Measurements from ENCODE around the gene TKFC. TPM values are rescaled to one million over a fixed set of nuclear protein-coding genes. Genes with fewer than 3 reads are reported as not detected.

The TKFC gene
- total RNA-seq, result 100 to 1,000 TPM in 8 of 9 donors, 10 to 100 TPM in 1; 66.9 to 603 (median 255) TPM
- polyA plus RNA-seq, result 100 to 1,000 TPM; 135 to 294 (median 198) TPM
- long read RNA-seq, donor 1, full-length matches to known transcripts, result 5 of 66 reads
- long read RNA-seq, donor 1, partial matches to known transcripts, result 29 of 66 reads
- long read RNA-seq, donor 1, other reads (novel, unspliced or antisense), result 32 of 66 reads
- long read RNA-seq, donor 2, full-length matches to known transcripts, result 6 of 6 reads
- long read RNA-seq, donor 2, partial matches to known transcripts, result 0 of 6 reads
- long read RNA-seq, donor 2, other reads (novel, unspliced or antisense), result 0 of 6 reads
- long read RNA-seq, donor 3, full-length matches to known transcripts, result 4 of 47 reads
- long read RNA-seq, donor 3, partial matches to known transcripts, result 20 of 47 reads
- long read RNA-seq, donor 3, other reads (novel, unspliced or antisense), result 23 of 47 reads
- long read RNA-seq, donor 4, full-length matches to known transcripts, result 15 of 510 reads
- long read RNA-seq, donor 4, partial matches to known transcripts, result 461 of 510 reads
- long read RNA-seq, donor 4, other reads (novel, unspliced or antisense), result 34 of 510 reads
- long read RNA-seq, donor 5, full-length matches to known transcripts, result 143 of 1,529 reads
- long read RNA-seq, donor 5, partial matches to known transcripts, result 1,287 of 1,529 reads
- long read RNA-seq, donor 5, other reads (novel, unspliced or antisense), result 99 of 1,529 reads
- long read RNA-seq, donor 6, full-length matches to known transcripts, result 16 of 113 reads
- long read RNA-seq, donor 6, partial matches to known transcripts, result 86 of 113 reads
- long read RNA-seq, donor 6, other reads (novel, unspliced or antisense), result 11 of 113 reads
- long read RNA-seq, donor 7, partial matches to known transcripts, result 9 of 14 reads
- long read RNA-seq, donor 7, other reads (novel, unspliced or antisense), result 5 of 14 reads
- long read RNA-seq, donor 8, full-length matches to known transcripts, result 8 of 23 reads
- long read RNA-seq, donor 8, partial matches to known transcripts, result 15 of 23 reads
- long read RNA-seq, donor 8, other reads (novel, unspliced or antisense), result 0 of 23 reads
- long read RNA-seq, donor 9, full-length matches to known transcripts, result 6 of 11 reads
- long read RNA-seq, donor 9, partial matches to known transcripts, result 5 of 11 reads
- long read RNA-seq, donor 9, other reads (novel, unspliced or antisense), result 0 of 11 reads
- long read RNA-seq, donor 10, full-length matches to known transcripts, result 3 of 3 reads
- long read RNA-seq, donor 10, partial matches to known transcripts, result 0 of 3 reads
- long read RNA-seq, donor 10, other reads (novel, unspliced or antisense), result 0 of 3 reads

- Histone ChIP-seq H3K4me1 (replicated peaks in 1 of 2) (peaks cover 60 to 75% of the 10 kb centered on the region in 2 donors), H3K4me3 (peak within 1 kb of the TSS; percentile 43 to 99 (median 80)), H3K27me3 (no peaks in the 10 kb centered on the region), H3K27ac (peak within 1 kb of the TSS; percentile 82 to 98 (median 92)), H3K9me3 (replicated peaks in 1 of 3) (no peaks in the 10 kb centered on the region), H3K36me3 (replicated peaks in 1 of 2) (peaks cover 0 to 21% of the 10 kb centered on the region in 2 donors)
- 0 to 1% (median 0%) methylated on average over 32 to 81 of the region's 81 CpGs; no CpG with 5 or more reads in 1 of the 4 donors for WGBS, 4 donors
- DNase-seq, result peak; percentile 95 to 97 (median 96)
- intact Hi-C loops (cut with DNase I), result no loop called here
- TF ChIP-seq, protein P1, sequence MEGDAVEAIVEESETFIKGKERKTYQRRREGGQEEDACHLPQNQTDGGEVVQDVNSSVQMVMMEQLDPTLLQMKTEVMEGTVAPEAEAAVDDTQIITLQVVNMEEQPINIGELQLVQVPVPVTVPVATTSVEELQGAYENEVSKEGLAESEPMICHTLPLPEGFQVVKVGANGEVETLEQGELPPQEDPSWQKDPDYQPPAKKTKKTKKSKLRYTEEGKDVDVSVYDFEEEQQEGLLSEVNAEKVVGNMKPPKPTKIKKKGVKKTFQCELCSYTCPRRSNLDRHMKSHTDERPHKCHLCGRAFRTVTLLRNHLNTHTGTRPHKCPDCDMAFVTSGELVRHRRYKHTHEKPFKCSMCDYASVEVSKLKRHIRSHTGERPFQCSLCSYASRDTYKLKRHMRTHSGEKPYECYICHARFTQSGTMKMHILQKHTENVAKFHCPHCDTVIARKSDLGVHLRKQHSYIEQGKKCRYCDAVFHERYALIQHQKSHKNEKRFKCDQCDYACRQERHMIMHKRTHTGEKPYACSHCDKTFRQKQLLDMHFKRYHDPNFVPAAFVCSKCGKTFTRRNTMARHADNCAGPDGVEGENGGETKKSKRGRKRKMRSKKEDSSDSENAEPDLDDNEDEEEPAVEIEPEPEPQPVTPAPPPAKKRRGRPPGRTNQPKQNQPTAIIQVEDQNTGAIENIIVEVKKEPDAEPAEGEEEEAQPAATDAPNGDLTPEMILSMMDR (IDR thresholded peaks at IDR 0.05), result no peak
- peak; percentile 62 to 87 for TF ChIP-seq POLR2A (IDR thresholded peaks at IDR 0.05)
These were observed at the start of gene TKFC, which contains the start of gene DDB1 for GRCh38 chr11:61332797-61333549. Gene TKFC (plus strand): TSS chr11:61333228. CDS start chr11:61334729, 1,501 bp downstream. Gene DDB1 (minus strand): TSS chr11:61333105. CDS start chr11:61332968, 137 bp downstream.

- Histone ChIP-seq H3K36me3 (replicated peaks in 1 of 2) (no peaks in the 10 kb centered on the region), H3K4me3 (no peak overlapping the region), H3K27me3 (no peaks in the 10 kb centered on the region), H3K27ac (no peak overlapping the region), H3K9me3 (replicated peaks in 1 of 3) (no peaks in the 10 kb centered on the region), H3K4me1 (replicated peaks in 1 of 2) (no peaks in the 10 kb centered on the region)
- intact Hi-C loops (cut with DNase I), result no loop called here
- no peak for DNase-seq
- TF ChIP-seq, protein P1 (IDR thresholded peaks at IDR 0.05), result no peak
- no peak for TF ChIP-seq POLR2A (IDR thresholded peaks at IDR 0.05)
- WGBS, 4 donors, result 91 to 94% (median 92%) methylated on average over 4 of the region's 4 CpGs
These were observed 49.4 kb upstream of the TKFC start for GRCh38 chr11:61283613-61284012.

GRCh38 chr11:61287338-61287977 lies 45.6 kb upstream of the TKFC start:
- Histone ChIP-seq H3K4me1 (replicated peaks in 1 of 2) (no peaks in the 10 kb centered on the region), H3K36me3 (replicated peaks in 1 of 2) (no peaks in the 10 kb centered on the region), H3K4me3 (no peak overlapping the region), H3K9me3 (replicated peaks in 1 of 3) (no peaks in the 10 kb centered on the region), H3K27me3 (no peaks in the 10 kb centered on the region), H3K27ac (no peak overlapping the region)
- no peak for TF ChIP-seq POLR2A (IDR thresholded peaks at IDR 0.05)
- TF ChIP-seq, protein P1 (IDR thresholded peaks at IDR 0.05), result no peak
- 87 to 94% (median 91%) methylated on average over 14 of the region's 14 CpGs for WGBS, 4 donors
- no peak for DNase-seq
- intact Hi-C loops (cut with DNase I), result no loop called here

Measured in adrenal gland (tissue), 19 donors.